IPS DF 6.9 (cell line): ENCODE measurements around the gene PTTG1IP.
"Not testable (repeated sequence)": the region's sequence is repeated elsewhere in the genome, so short reads cannot be mapped to it uniquely, and the experiment has no call there.

ENCODE experiments used
- DNase-seq: peaks from one replicate; pipeline ENCODE4 v3.0.0-alpha.2; 2013; ENCODE audit warnings: low read depth, low spot score
- H3K27ac ChIP-seq: one replicate; pipeline ENCODE4 v1.5.1; 2013; ENCODE audit warnings: low read length, control low read depth
- H3K27me3 ChIP-seq: 2 replicates; pipeline ENCODE4 v1.6.1; 2013; ENCODE audit warnings: mild to moderate bottlenecking, low read length; ENCODE audit not compliant: control insufficient read depth, insufficient read depth
- H3K36me3 ChIP-seq: 2 replicates; pipeline ENCODE4 v1.6.1; 2013; ENCODE audit warnings: low read length; ENCODE audit not compliant: control insufficient read depth, insufficient read depth
- H3K4me1 ChIP-seq: 2 replicates; pipeline ENCODE4 v1.6.1; 2013; ENCODE audit warnings: low read length; ENCODE audit not compliant: control insufficient read depth, insufficient read depth
- H3K4me3 ChIP-seq: 2 replicates; pipeline ENCODE4 v1.5.1; 2013; ENCODE audit warnings: mild to moderate bottlenecking, low read length
- H3K9me3 ChIP-seq: 2 replicates; pipeline ENCODE4 v1.6.1; 2013; ENCODE audit warnings: low read length, inconsistent platforms; ENCODE audit not compliant: control insufficient read depth, insufficient read depth
- WGBS: extraction: QIAGEN DNeasy Blood & Tissue Kit; methylation state at CpG from one replicate; pipeline ENCODE4 v1.1.7; 2013; ENCODE audit warnings: mixed read lengths, missing lambda C conversion rate; ENCODE audit not compliant: insufficient read length, insufficient coverage; 5-methylcytosine and 5-hydroxymethylcytosine counted together

The PTTG1IP gene

DNA sequence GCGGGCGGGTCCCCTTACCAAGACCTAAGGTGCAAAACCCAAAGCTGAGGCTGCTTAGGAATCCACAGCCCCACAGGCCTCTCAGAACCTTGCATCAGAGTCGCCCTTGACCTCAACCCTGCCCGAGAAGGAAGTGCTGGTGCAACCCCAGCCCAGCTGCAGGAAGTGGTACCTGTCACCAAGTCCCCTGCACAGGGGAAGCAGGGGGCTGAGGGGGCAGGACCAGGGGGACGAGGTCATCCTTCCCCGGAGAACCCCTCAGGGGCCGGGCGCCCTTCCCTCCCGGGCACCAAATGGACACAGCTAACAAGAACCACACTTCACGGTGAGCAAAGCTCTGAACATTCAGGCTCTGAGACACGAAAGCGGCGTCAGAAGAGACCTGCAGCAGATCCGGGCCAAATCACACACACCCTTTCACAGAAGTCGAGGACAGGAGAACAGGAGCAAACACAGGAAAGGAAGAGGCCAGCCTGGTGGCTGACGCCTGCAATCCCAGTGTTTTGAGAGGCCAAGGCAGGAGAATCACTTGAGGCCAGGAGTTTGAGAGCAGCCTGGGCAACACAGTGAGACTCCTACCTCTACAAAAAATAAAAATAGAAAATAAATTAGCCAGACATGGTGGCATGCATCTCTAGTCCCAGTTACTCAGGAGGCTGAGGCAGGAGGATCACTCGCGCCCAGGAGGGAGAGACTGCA is 40.8 kb upstream of the PTTG1IP start:
- H3K4me1 ChIP-seq, result no peaks in the 10 kb centered on the region
- no peak overlapping the region for H3K27ac ChIP-seq
- H3K27me3 ChIP-seq, result no peaks in the 10 kb centered on the region
- DNase-seq, result no peak
- H3K4me3 ChIP-seq, result no peak overlapping the region
- WGBS, result no CpG with 5 or more reads among the region's 18 CpGs
- no peaks in the 10 kb centered on the region for H3K36me3 ChIP-seq
- no peaks in the 10 kb centered on the region for H3K9me3 ChIP-seq

DNA sequence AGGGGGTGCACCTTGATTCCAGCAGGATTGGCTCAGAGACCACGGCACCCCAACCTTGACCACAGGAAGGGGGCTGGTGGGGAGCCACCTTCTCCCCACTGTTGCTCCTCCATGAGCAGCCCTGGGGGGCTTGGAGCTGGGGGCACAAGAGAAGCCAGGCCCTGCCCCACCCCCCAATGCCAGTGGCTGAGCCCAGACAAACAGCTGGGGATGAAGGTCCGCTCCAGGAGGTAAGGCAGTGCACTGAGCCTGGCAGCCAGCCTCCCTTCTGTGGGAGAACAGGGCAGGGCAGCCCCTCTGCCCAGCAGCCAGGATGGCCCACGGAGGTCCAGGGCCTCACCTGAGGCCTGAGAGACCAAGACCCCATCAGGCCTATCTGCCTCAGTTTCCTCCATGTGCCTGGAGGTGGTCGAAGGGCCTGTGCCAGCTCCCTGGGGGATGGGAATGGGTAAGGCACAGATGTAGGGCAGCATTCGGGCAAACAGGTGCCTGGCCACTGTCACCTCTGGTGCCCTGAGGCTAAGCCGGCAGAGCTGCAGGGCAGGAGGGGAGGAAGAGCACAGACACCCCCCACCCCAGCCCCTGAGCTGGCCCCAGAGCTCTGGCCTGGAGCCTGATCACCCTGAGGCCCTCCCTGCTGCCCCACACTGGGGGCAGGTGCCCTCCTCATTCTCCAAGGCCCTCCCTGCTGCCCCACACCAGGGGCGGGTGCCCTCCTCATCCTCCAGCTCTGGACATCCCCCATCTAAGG is 40.1 kb upstream of the PTTG1IP start:
- H3K36me3 ChIP-seq, result no peaks in the 10 kb centered on the region
- no peak overlapping the region for H3K4me3 ChIP-seq
- no peaks in the 10 kb centered on the region for H3K4me1 ChIP-seq

DNA sequence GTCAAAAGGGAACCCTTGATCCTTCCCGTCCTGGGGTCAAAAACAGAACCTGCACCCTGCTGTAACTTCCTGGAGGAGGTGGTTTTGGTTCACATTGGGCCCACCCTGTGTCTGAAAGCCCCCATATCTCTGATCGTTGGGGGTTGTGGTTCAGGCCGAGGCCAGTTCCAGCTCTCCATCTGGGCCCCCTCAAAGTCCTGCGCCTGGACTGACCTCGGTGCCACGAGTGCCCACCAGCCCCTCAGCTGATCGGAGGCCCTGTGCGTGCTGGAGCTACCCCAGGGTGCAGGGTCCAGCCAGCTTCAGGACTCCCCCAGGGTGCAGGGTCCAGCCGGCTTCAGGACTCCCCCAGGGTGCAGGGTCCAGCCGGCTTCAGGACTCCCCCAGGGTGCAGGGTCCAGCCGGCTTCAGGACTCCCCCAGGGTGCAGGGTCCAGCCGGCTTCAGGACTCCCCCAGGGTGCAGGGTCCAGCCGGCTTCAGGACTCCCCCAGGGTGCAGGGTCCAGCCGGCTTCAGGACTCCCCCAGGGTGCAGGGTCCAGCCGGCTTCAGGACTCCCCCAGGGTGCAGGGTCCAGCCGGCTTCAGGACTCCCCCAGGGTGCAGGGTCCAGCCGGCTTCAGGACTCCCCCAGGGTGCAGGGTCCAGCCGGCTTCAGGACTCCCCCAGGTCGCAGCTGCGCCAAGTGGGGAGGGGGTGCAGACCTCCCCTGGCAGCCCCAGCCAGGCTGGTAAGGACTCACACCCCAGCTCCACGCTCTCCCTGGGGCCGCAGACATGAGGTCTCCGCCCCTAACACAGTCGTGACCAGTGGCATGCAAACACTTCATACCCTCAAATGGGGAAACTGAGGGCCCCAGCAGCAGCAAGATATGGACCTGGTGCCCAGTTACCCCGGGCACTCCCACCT is 39.3 kb upstream of the PTTG1IP start:
- H3K4me3 ChIP-seq, H3K9me3 ChIP-seq, H3K27ac ChIP-seq, H3K4me1 ChIP-seq, H3K36me3 ChIP-seq, H3K27me3 ChIP-seq, DNase-seq: not testable (repeated sequence)
- WGBS, result no CpG with 5 or more reads among the region's 25 CpGs

More for the DNA sequence above, 40.1 kb upstream of the PTTG1IP start:
- DNase-seq, result no peak
- no CpG with 5 or more reads among the region's 7 CpGs for WGBS
- no peaks in the 10 kb centered on the region for H3K27me3 ChIP-seq
- H3K9me3 ChIP-seq, result no peaks in the 10 kb centered on the region
- H3K27ac ChIP-seq, result no peak overlapping the region

DNA sequence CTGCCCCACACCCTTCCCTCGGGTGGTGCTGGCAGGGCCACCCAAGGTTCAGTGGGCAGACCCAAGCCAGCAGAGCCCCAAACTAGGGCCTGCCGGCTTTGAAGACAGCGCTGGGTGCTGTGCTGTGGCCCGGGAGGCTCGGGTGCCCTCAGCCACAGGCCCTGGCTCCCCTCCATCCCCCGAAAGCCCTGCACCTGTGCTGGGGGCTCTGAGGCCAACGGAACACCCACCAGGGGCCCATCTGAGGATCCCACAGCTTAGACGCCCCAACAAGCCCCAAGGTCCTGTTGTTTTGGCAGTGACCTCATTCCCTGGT is 38.6 kb upstream of the PTTG1IP start:
- WGBS, result no CpG with 5 or more reads among the region's 8 CpGs
- Histone ChIP-seq H3K4me1 (no peaks in the 10 kb centered on the region; the same call in 1 of the 2 replicates), H3K27ac (no peak overlapping the region), H3K36me3 (no peaks in the 10 kb centered on the region), H3K27me3 (no peaks in the 10 kb centered on the region), H3K9me3 (no peaks in the 10 kb centered on the region), H3K4me3 (no peak overlapping the region)
- DNase-seq, result no peak

DNA sequence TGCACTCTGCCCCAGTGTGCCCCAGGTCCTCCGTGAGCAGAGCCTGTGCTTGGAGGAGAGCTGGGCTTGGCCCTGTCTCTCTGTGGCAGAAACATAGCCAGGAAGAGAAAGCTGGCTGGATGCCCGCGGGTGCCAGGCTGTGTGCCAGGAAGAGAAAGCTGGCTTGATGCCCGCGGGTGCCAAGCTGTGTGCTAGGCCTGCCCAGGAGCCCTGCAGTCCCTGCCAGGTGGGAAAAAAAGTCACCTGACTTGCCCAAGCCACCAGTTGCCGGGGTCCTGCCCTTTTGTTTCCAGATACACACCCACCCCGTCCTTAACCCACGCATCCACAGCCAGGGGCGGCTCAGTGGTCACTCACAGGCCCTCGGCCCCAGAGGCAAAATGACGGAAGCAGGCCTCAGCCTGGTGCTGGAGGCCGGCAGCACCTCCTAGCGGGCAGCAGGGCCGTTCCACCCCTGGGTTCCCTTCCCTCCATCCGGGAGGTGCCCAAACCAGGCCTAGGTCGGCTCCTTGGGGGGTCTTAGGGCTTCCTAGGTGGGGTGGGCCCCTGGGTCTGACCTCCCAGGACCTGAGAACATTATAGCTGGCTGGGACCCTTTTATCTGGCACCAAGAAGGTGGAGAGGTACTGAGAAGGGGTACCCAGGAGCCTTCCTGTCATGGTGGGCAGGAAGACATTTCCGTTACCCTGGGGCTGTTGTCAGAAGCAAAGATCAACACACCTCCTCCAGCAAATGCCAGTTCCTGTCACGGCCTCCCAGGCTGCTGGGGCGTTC is 38.1 kb upstream of the PTTG1IP start:
- DNase-seq, result no peak
- Histone ChIP-seq H3K9me3 (no peaks in the 10 kb centered on the region), H3K27me3 (no peaks in the 10 kb centered on the region), H3K27ac (no peak overlapping the region), H3K4me1 (no peaks in the 10 kb centered on the region; the same call in 1 of the 2 replicates), H3K36me3 (no peaks in the 10 kb centered on the region), H3K4me3 (no peak overlapping the region)
- WGBS, result no CpG with 5 or more reads among the region's 19 CpGs

GRCh38 chr21:44911068-44911383 is 37.5 kb upstream of the PTTG1IP start:
- Histone ChIP-seq H3K36me3 (no peaks in the 10 kb centered on the region), H3K27me3 (no peaks in the 10 kb centered on the region), H3K9me3 (no peaks in the 10 kb centered on the region), H3K27ac (no peak overlapping the region), H3K4me1 (no peaks in the 10 kb centered on the region; the same call in 1 of the 2 replicates), H3K4me3 (no peak overlapping the region)
- no peak for DNase-seq
- WGBS, result no CpG with 5 or more reads among the region's 10 CpGs

- no CpG with 5 or more reads among the region's 27 CpGs for WGBS
- H3K27ac ChIP-seq, result no peak overlapping the region
- no peaks in the 10 kb centered on the region for H3K27me3 ChIP-seq
- no peaks in the 10 kb centered on the region for H3K9me3 ChIP-seq
- no peaks in the 10 kb centered on the region; the same call in 1 of the 2 replicates for H3K4me1 ChIP-seq
- H3K4me3 ChIP-seq, result no peak overlapping the region
- DNase-seq, result no peak
- H3K36me3 ChIP-seq, result no peaks in the 10 kb centered on the region
These were observed 37.0 kb upstream of the PTTG1IP start for GRCh38 chr21:44910229-44911067.

- Histone ChIP-seq H3K27me3 (no peaks in the 10 kb centered on the region), H3K4me3 (no peak overlapping the region), H3K4me1 (no peaks in the 10 kb centered on the region; the same call in 1 of the 2 replicates), H3K27ac (no peak overlapping the region), H3K9me3 (no peaks in the 10 kb centered on the region), H3K36me3 (no peaks in the 10 kb centered on the region; the same call in 1 of the 2 replicates)
- no peak for DNase-seq
- WGBS, result no CpG with 5 or more reads among the region's 9 CpGs
These were observed 36.2 kb upstream of the PTTG1IP start for GRCh38 chr21:44909719-44910118.

- Histone ChIP-seq H3K36me3 (peaks cover 4% of the 10 kb centered on the region; the same call in 1 of the 2 replicates), H3K4me3 (no peak overlapping the region), H3K9me3 (no peaks in the 10 kb centered on the region), H3K27ac (no peak overlapping the region), H3K27me3 (no peaks in the 10 kb centered on the region), H3K4me1 (no peaks in the 10 kb centered on the region; the same call in 1 of the 2 replicates)
- no CpG with 5 or more reads among the region's 21 CpGs for WGBS
- no peak for DNase-seq
These were observed 35.4 kb upstream of the PTTG1IP start for GRCh38 chr21:44908908-44909307.
